HG02973 (cell line): ENCODE measurements around the gene OPN4.

Experiments
- ATAC-seq: cut with Tn5 transposase; IDR thresholded peaks from one replicate; pipeline ENCODE4 v1.9.1; 2021; ENCODE audit warnings: moderate library complexity; ENCODE audit not compliant: unreplicated experiment

OPN4 gene

DNA sequence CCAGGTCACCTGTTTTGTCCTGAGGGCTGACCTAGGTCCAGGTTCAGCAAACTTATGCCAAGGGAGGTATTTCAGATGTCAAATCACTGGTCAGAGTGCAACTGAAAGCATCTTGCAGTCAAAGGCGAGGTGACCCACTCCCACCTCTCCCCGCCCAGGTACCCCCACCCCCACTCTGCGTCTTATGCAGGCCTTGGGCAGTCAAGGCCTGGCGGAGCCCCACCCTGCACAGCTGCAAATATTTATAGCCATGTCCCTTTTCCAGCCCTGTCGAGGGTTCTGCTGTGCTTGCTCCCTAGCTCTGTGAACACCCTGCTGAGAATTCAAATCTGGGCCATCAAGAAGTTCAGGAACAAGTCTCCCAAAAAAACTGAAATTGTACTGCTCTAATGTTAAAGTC is 61.5 kb downstream of the OPN4 start:
- no peak for ATAC-seq
